HG03439 (cell line): Measurements from ENCODE around the gene PRPF6.
A peak's percentile ranks its signal among the peaks of the same experiment; 100 is the strongest.

ENCODE experiments used
- ATAC-seq: cut with Tn5 transposase; IDR thresholded peaks from one replicate; pipeline ENCODE4 v1.9.1; 2021; ENCODE audit warnings: mild to moderate bottlenecking, moderate library complexity; ENCODE audit not compliant: unreplicated experiment

Gene PRPF6

GRCh38 chr20:64032706-64033624, 52.0 kb downstream of the PRPF6 start:
- no peak for ATAC-seq

GRCh38 chr20:64033981-64034493, 53.1 kb downstream of the PRPF6 start:
- no peak for ATAC-seq

- no peak for ATAC-seq
Measured at GRCh38 chr20:64035066-64035932, 54.4 kb downstream of the PRPF6 start.

- ATAC-seq = no peak
Measured at GRCh38 chr20:64035933-64036345, 55.0 kb downstream of the PRPF6 start, which contains the start of gene C20orf204. Gene C20orf204, plus strand, starts transcription at chr20:64036182. Its CDS starts 142 bp downstream, at chr20:64036324.

DNA sequence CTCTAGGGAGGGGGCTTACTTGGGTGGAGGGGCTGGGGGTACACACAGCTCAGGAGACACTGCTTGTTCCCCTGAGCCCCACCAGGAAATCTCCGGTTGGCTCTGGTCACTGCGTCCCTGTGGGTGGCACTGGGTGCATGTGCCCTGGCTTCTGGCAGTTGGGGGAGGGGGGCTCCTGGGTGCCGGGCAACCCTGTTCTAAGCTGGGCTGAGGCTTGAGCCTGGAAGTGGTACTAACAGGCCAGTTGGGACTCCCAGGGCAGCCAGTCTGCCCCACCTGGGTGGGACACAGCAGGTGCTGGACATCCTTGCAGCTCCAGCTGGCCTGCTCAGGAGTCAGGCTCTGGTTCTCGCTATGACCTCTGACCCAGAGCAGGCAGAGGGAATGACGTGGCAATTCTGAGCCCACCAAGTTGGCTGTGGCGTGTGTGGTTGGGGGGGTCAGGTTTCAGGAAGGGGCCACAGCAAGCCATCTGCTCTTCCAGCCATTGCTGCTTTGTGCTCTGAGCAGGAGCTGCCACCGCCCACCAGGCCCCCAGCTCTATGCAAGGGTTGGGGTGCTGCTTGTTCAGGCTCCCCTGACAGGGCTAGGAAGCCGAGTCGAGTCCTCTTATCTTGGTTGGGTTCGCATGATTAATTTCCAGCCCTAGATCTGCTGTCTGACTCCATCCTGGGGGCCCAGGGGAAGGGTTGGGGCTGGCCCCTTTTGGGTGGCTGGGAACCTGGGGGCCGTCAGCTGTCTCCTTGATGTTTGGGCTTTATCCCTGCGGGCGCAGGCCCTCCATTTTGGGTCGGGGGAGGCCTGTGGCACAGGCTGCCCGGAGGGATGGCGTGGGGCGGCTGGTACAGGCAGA, 55.6 kb downstream of the PRPF6 start:
- ATAC-seq = no peak

GRCh38 chr20:64037199-64037497, 56.2 kb downstream of the PRPF6 start:
- no peak for ATAC-seq

GRCh38 chr20:64037498-64038213, 56.7 kb downstream of the PRPF6 start:
- ATAC-seq = no peak

GRCh38 chr20:64038224-64038564, 57.3 kb downstream of the PRPF6 start:
- peak; percentile 15 for ATAC-seq

- ATAC-seq = peak; percentile 42
Measured at GRCh38 chr20:64038565-64039292, 57.8 kb downstream of the PRPF6 start.

DNA sequence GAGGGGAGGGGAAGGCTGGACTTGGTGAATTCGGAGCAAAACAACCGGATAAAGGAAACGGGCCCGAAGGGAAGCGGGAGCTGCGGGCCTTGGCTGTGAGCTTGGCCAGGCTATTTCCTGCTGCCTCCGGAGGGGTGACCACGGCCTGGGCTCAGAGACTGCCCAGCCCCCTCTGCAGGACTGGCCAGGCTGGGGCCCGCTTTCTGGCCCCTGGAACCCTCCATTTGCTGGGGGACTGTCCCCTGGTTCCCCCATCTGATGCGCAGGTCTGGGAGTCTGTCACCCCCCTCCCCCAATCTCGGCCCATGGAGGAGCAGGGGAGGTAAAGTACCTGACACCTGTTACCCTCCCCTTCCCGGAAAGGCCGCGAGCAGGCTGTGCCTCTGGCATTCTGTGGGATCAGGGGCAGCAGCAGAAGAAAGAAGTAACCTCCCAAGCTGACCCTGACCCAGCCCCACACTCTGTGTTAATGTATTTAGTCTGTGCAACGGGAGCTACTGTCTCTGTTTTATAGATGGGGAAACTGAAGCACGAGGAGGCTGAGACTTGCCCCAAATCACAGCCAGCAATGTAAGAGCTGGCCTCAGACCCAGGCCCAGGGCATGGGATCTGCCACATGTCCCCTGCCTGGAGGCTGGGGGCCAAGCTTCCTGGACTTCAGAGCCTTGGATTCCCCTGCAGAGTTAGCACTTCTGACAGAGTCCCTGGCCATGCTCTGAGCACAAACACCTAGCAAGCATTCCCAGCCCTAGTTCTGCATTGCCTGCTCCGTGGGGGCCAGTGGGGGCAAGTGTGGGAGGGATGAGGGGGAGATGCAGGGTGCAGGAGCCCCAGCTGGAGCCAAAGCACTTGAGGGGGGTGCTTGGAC, 58.6 kb downstream of the PRPF6 start:
- no peak for ATAC-seq

- ATAC-seq = no peak
Measured at GRCh38 chr20:64040231-64041039, 59.5 kb downstream of the PRPF6 start.

DNA sequence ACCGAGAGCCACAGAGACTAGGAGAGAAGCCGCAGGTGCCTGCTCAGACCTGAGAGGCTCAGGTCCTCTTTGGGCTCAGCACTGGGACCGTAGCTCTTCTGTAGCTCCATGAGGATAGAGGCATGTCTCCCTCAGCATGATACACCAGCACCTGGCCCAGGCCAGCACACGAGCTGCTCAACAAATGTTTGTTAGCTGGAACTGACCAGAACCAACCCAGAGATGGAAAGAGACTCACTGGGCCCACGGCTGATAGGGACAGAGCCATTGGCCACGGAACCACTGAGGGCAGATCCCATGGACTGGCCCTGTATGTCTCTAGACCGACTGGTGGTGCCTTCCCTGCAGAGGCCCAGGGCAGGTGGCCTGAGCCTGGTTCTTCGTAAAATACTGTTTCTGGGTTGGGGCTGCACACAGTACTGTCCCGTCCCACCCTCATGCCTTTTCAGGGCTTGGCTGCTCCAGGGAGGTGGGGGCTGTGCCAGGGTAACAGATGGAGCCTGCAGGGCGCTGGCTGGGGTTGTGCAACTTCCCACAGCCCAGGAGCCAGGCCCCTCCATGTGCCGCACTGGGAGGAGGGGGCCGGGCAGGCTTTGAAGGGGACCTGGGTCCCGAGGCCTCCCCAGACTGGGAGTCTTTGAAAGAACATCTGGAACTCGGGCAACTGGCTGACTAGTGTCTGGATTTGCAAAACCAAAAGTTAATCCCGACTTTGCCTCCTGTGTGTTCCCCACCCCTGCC, 60.3 kb downstream of the PRPF6 start:
- no peak for ATAC-seq

GRCh38 chr20:64041781-64042053, 60.8 kb downstream of the PRPF6 start:
- no peak for ATAC-seq

GRCh38 chr20:64042054-64042781, 61.3 kb downstream of the PRPF6 start:
- no peak for ATAC-seq

- no peak for ATAC-seq
Measured at GRCh38 chr20:64043768-64044167, 62.8 kb downstream of the PRPF6 start.

DNA sequence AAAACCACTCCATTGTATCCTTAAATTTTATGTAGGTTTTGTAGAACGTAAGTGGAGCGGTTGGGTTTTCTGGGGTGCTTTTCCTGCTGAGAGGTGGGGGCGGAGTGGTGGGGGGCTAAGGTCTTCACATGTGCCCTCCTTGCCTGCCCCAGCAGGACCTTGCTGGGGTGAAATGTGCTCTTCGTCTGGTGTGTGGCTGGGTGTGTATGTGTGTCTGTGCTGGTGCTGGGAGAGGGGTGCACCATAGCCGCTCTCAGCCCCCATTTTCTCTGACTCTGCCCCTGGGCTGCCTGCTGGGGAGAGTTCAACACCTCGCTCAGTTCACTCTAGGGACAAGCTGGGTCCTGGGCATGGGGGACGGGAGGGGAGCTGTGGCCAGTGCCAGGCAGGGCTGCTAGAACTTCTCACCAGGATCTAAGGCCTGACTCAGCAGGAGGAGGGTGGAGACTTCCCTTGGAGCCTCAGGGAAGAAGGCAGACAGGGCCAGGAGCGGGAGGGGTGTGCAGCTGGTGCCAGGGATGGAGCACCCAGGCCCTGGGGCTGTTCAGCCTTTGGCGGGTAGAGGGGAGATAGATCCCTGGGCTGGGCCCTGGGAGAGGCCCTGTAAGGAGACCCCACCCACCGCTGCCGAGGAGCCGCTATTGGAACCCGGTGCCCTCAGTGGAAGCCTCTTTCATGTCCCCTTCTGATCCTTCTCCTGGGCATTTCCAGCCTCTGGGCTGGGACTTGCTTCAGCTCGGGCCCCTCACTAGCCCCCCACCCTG, 63.7 kb downstream of the PRPF6 start:
- ATAC-seq = no peak
